ENCODE data around the gene GPC6.

GRCh38 chr13:93786846-93787489 is 560.4 kb downstream of the GPC6 start:
- TF ChIP-seq CTCF (IDR thresholded peaks at IDR 0.05) (no peak), POLR2A (IDR thresholded peaks at IDR 0.05) (no peak)

All from suprapubic skin (tissue), 3 donors.